ENCODE results near the gene ERN1. TPM values are rescaled to one million over a fixed set of nuclear protein-coding genes. Genes with fewer than 3 reads are reported as not detected.
"Not testable (repeated sequence)": the region's sequence is repeated elsewhere in the genome, so short reads cannot be mapped to it uniquely, and the experiment has no call there.

The ERN1 gene
- total RNA-seq, 4 donors from 2014 or later, result 7.8 to 29.2 (median 12.8) TPM

GRCh38 chr17:64024781-64025731, 104.9 kb downstream of the ERN1 start:
- no peak for DNase-seq
- TF ChIP-seq, protein P1, sequence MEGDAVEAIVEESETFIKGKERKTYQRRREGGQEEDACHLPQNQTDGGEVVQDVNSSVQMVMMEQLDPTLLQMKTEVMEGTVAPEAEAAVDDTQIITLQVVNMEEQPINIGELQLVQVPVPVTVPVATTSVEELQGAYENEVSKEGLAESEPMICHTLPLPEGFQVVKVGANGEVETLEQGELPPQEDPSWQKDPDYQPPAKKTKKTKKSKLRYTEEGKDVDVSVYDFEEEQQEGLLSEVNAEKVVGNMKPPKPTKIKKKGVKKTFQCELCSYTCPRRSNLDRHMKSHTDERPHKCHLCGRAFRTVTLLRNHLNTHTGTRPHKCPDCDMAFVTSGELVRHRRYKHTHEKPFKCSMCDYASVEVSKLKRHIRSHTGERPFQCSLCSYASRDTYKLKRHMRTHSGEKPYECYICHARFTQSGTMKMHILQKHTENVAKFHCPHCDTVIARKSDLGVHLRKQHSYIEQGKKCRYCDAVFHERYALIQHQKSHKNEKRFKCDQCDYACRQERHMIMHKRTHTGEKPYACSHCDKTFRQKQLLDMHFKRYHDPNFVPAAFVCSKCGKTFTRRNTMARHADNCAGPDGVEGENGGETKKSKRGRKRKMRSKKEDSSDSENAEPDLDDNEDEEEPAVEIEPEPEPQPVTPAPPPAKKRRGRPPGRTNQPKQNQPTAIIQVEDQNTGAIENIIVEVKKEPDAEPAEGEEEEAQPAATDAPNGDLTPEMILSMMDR (IDR thresholded peaks at IDR 0.05), result no peak
- TF ChIP-seq POLR2A (IDR thresholded peaks at IDR 0.05) (no peak), POLR2AphosphoS5 (IDR thresholded peaks at IDR 0.05) (no peak), EP300 (IDR thresholded peaks at IDR 0.05; ENCODE audit: low read depth) (no peak)
- in situ Hi-C loops (cut with MboI; ENCODE audit: low pct_ligation_motif_present in 1 of 4, low pct_unique_long_range_greater_than_20kb in 1 of 4, low sequenced_read_pairs in 3 of 4), result loop anchor here (10.0 to 25.0 kb wide), 5 partner anchors 100 to 262 kb away; partner anchors contain the start of genes CSHL1 (in 2 of the 4), ERN1 (in 2 of the 4) and GH1 (in 2 of the 4)
- 43 to 59% methylated on average over 5 to 19 of the region's 19 CpGs for WGBS, 2 donors (ENCODE audit: low coverage in 1 of 2)
- Histone ChIP-seq H3K27me3 (no peaks in the 10 kb centered on the region), H3K9me3 (no peaks in the 10 kb centered on the region), H3K4me3 (no peak overlapping the region), H3K36me3 (no peaks in the 10 kb centered on the region), H3K4me1 (peaks cover 0 to 12% (median 3%) of the 10 kb centered on the region in 4 donors), H3K27ac (peak overlapping the region in 3 of 4 donors; percentile 15 to 30 (median 29))
- intact Hi-C loops (cut with DNase I; ENCODE audit: low total_unique reads), result loop anchor here (5.0 to 10.0 kb wide), 2 partner anchors 100 to 627 kb away; no protein-coding TSS in a partner anchor

DNA sequence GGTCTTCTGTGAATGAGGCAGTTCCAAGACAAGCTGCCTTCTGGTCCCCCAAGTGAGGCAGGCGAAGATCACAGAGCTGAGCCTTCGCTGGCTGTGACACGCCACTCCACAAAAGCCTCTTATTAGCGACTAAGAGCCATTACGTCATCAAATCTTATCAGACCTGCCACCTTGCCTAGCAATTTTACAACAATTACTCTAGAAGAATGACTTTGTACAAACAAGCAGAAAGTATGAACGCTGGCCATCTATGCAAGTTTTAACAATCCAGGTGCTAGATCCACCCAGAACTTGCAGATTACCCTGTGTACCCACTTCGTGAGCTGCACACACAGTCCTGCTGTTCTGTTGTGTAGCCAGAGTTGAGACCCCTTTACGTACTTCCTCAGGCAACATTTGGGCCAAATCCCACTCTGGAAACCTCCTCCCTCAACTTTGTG, 105.7 kb downstream of the ERN1 start:
- H3K4me1 ChIP-seq, result peaks cover 0 to 16% (median 3%) of the 10 kb centered on the region in 4 donors
- no peaks in the 10 kb centered on the region for H3K9me3 ChIP-seq
- 61% methylated on average over 3 to 8 of the region's 8 CpGs for WGBS, 2 donors (ENCODE audit: low coverage in 1 of 2)
- H3K4me3 ChIP-seq, result no peak overlapping the region
- no peak for DNase-seq
- TF ChIP-seq EP300 (IDR thresholded peaks at IDR 0.05; ENCODE audit: low read depth), result no peak
- in situ Hi-C loops (cut with MboI; ENCODE audit: low pct_ligation_motif_present in 1 of 4, low pct_unique_long_range_greater_than_20kb in 1 of 4, low sequenced_read_pairs in 3 of 4), result loop anchor here in 3 of 4 donors (10.0 to 25.0 kb wide), 4 partner anchors 99 to 112 kb away; partner anchors contain the start of genes CSHL1 (in 2 of the 3), ERN1 (in 2 of the 3) and GH1 (in 2 of the 3)
- no peaks in the 10 kb centered on the region for H3K27me3 ChIP-seq
- no peaks in the 10 kb centered on the region for H3K36me3 ChIP-seq
- peak overlapping the region in 2 of 4 donors; percentile 29 to 30 for H3K27ac ChIP-seq
- intact Hi-C loops (cut with DNase I; ENCODE audit: low total_unique reads), result loop anchor here (5.0 to 10.0 kb wide), 2 partner anchors 99 to 628 kb away; no protein-coding TSS in a partner anchor

DNA sequence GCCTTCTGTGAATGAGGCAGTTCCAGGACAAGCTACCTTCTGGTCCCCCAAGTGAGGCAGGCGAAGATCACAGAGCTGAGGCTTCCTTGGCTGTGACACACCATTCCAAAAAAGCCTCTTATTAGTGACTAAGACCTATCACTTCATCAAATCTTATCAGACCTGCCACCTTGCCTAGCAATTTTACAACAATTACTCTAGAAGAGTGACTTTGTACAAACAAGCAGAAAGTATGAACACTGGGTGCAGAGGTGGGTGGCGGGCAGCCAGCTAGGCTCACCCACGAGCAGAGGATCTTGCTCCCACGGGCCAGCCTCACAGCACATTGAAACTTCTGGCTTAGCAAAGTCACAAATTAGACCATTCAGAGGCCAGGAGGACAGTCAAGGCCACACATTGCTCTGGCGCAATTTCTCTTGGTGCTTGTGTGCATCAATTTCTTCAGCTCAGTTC, 107.3 kb downstream of the ERN1 start:
- no peak for DNase-seq
- Histone ChIP-seq H3K4me3 (no peak overlapping the region), H3K4me1 (peaks cover 0 to 16% (median 3%) of the 10 kb centered on the region in 4 donors), H3K27ac (no peak overlapping the region), H3K36me3 (no peaks in the 10 kb centered on the region), H3K9me3 (no peaks in the 10 kb centered on the region), H3K27me3 (no peaks in the 10 kb centered on the region)
- TF ChIP-seq POLR2A (IDR thresholded peaks at IDR 0.05) (no peak), EP300 (IDR thresholded peaks at IDR 0.05; ENCODE audit: low read depth) (no peak), POLR2AphosphoS5 (IDR thresholded peaks at IDR 0.05) (no peak)
- TF ChIP-seq, protein P1 (IDR thresholded peaks at IDR 0.05), result no peak
- intact Hi-C loops (cut with DNase I; ENCODE audit: low total_unique reads), result loop anchor here (5.0 to 10.0 kb wide), 2 partner anchors 98 to 630 kb away; no protein-coding TSS in a partner anchor
- in situ Hi-C loops (cut with MboI; ENCODE audit: low pct_ligation_motif_present in 1 of 4, low pct_unique_long_range_greater_than_20kb in 1 of 4, low sequenced_read_pairs in 3 of 4), result loop anchor here in 3 of 4 donors (10.0 to 25.0 kb wide), 4 partner anchors 98 to 112 kb away; partner anchors contain the start of genes CSHL1 (in 2 of the 3), ERN1 (in 2 of the 3) and GH1 (in 2 of the 3)
- 79 to 88% methylated on average over 1 to 5 of the region's 5 CpGs for WGBS, 2 donors (ENCODE audit: low coverage in 1 of 2)

- TF ChIP-seq, protein P1 (IDR thresholded peaks at IDR 0.05), result peak in 2 of 5 experiments; percentile 24 to 38
- TF ChIP-seq EP300 (IDR thresholded peaks at IDR 0.05; ENCODE audit: low read depth), result no peak
- peak; percentile 68 to 79 (median 77) for TF ChIP-seq POLR2AphosphoS5 (IDR thresholded peaks at IDR 0.05)
- TF ChIP-seq POLR2A (IDR thresholded peaks at IDR 0.05), result peak; percentile 66
- DNase-seq, result peak; percentile 83
- Histone ChIP-seq H3K27ac (peak within 1 kb of the TSS; percentile 74 to 84 (median 78)), H3K4me3 (peak within 1 kb of the TSS; percentile 6 to 61 (median 30)), H3K9me3 (no peaks in the 10 kb centered on the region), H3K4me1 (peaks cover 0 to 14% (median 0%) of the 10 kb centered on the region in 4 donors), H3K36me3 (no peaks in the 10 kb centered on the region), H3K27me3 (no peaks in the 10 kb centered on the region)
- intact Hi-C loops (cut with DNase I; ENCODE audit: low total_unique reads), result loop anchor here (5.0 to 10.0 kb wide), 2 partner anchors 95 to 632 kb away; no protein-coding TSS in a partner anchor
- 15 to 25% methylated on average over 7 to 23 of the region's 23 CpGs for WGBS, 2 donors (ENCODE audit: low coverage in 1 of 2)
- in situ Hi-C loops (cut with MboI; ENCODE audit: low pct_ligation_motif_present in 1 of 4, low pct_unique_long_range_greater_than_20kb in 1 of 4, low sequenced_read_pairs in 3 of 4), result loop anchor here in 3 of 4 donors (10.0 to 25.0 kb wide), 4 partner anchors 95 to 115 kb away; partner anchors contain the start of genes CSHL1 (in 2 of the 3), ERN1 (in 2 of the 3) and GH1 (in 2 of the 3)
These were observed 109.7 kb downstream of the ERN1 start, which contains the start of gene ICAM2 for GRCh38 chr17:64020056-64020766. ICAM2 (minus strand) TSS chr17:64020633; CDS start chr17:64006691, 13,942 bp downstream.

GRCh38 chr17:64019551-64019961, 110.4 kb downstream of the ERN1 start:
- H3K9me3 ChIP-seq; H3K27me3 ChIP-seq; DNase-seq; H3K36me3 ChIP-seq; intact Hi-C loops (cut with DNase I; ENCODE audit: low total_unique reads): not testable (repeated sequence)
- in situ Hi-C loops (cut with MboI; ENCODE audit: low pct_ligation_motif_present in 1 of 4, low pct_unique_long_range_greater_than_20kb in 1 of 4, low sequenced_read_pairs in 3 of 4), result loop anchor here in 1 of 4 donors (25.0 kb wide), 1 partner anchor 107 kb away; the partner anchor contains the start of genes CSHL1 and GH1
- 67 to 70% methylated on average over 8 to 9 of the region's 9 CpGs for WGBS, 2 donors (ENCODE audit: low coverage in 1 of 2)
- peaks cover 0 to 18% (median 0%) of the 10 kb centered on the region in 4 donors for H3K4me1 ChIP-seq
- peak overlapping the region; percentile 74 to 84 (median 78) for H3K27ac ChIP-seq
- H3K4me3 ChIP-seq, result peak overlapping the region in 3 of 4 donors; percentile 27 to 61 (median 32)
